ENCODE results near the gene RFX2.

DNA sequence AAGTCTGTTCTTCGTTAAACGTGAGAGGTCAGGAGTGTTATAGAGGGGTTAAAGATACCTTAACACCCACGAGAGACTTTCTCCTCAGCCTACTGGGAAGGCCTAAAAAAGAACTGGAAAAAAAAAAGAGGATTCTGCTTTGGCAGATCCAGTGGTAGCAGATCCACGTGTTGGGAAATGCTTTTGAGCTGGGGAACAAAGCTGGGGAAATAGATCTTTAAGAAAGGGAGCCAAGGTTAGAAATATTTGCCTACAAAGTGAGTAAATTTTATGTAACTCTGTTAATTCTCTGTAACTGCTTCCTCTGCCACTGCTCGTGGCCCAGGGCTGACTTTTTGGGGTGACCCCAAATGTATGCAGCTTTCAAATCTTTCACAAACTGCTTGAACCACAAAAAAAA is 11.7 kb downstream of the RFX2 start:
- TF ChIP-seq ZNF70 (CRISPR knock-in tag; IDR thresholded peaks at IDR 0.05) (no peak), SNAI2 (CRISPR knock-in tag; IDR thresholded peaks at IDR 0.05) (no peak), ZFP30 (CRISPR knock-in tag; IDR thresholded peaks at IDR 0.05) (no peak), OSR1 (CRISPR knock-in tag; IDR thresholded peaks at IDR 0.05) (no peak), ISL1 (CRISPR knock-in tag; IDR thresholded peaks at IDR 0.05) (no peak), ZFP3 (CRISPR knock-in tag; IDR thresholded peaks at IDR 0.05) (no peak), CSDC2 (CRISPR knock-in tag; IDR thresholded peaks at IDR 0.05) (no peak), TOX (CRISPR knock-in tag; IDR thresholded peaks at IDR 0.05; ENCODE audit: borderline replicate concordance) (no peak)
- TF ChIP-seq, protein P1, sequence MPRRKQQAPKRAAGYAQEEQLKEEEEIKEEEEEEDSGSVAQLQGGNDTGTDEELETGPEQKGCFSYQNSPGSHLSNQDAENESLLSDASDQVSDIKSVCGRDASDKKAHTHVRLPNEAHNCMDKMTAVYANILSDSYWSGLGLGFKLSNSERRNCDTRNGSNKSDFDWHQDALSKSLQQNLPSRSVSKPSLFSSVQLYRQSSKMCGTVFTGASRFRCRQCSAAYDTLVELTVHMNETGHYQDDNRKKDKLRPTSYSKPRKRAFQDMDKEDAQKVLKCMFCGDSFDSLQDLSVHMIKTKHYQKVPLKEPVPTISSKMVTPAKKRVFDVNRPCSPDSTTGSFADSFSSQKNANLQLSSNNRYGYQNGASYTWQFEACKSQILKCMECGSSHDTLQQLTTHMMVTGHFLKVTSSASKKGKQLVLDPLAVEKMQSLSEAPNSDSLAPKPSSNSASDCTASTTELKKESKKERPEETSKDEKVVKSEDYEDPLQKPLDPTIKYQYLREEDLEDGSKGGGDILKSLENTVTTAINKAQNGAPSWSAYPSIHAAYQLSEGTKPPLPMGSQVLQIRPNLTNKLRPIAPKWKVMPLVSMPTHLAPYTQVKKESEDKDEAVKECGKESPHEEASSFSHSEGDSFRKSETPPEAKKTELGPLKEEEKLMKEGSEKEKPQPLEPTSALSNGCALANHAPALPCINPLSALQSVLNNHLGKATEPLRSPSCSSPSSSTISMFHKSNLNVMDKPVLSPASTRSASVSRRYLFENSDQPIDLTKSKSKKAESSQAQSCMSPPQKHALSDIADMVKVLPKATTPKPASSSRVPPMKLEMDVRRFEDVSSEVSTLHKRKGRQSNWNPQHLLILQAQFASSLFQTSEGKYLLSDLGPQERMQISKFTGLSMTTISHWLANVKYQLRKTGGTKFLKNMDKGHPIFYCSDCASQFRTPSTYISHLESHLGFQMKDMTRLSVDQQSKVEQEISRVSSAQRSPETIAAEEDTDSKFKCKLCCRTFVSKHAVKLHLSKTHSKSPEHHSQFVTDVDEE (CRISPR knock-in tag; IDR thresholded peaks at IDR 0.05): no peak
- TF ChIP-seq, protein P2, sequence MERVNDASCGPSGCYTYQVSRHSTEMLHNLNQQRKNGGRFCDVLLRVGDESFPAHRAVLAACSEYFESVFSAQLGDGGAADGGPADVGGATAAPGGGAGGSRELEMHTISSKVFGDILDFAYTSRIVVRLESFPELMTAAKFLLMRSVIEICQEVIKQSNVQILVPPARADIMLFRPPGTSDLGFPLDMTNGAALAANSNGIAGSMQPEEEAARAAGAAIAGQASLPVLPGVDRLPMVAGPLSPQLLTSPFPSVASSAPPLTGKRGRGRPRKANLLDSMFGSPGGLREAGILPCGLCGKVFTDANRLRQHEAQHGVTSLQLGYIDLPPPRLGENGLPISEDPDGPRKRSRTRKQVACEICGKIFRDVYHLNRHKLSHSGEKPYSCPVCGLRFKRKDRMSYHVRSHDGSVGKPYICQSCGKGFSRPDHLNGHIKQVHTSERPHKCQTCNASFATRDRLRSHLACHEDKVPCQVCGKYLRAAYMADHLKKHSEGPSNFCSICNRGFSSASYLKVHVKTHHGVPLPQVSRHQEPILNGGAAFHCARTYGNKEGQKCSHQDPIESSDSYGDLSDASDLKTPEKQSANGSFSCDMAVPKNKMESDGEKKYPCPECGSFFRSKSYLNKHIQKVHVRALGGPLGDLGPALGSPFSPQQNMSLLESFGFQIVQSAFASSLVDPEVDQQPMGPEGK (CRISPR knock-in tag; IDR thresholded peaks at IDR 0.05; ENCODE audit: borderline replicate concordance): no peak
